Measurements from ENCODE around the gene USP2. TPM values are rescaled to one million over a fixed set of nuclear protein-coding genes. Genes with fewer than 3 reads are reported as not detected.

USP2 gene
- total and polyA plus RNA-seq, 2 donors (not counting 1 experiment from before 2014, with no cell fraction given): 0.66 to 2.3 TPM

DNA sequence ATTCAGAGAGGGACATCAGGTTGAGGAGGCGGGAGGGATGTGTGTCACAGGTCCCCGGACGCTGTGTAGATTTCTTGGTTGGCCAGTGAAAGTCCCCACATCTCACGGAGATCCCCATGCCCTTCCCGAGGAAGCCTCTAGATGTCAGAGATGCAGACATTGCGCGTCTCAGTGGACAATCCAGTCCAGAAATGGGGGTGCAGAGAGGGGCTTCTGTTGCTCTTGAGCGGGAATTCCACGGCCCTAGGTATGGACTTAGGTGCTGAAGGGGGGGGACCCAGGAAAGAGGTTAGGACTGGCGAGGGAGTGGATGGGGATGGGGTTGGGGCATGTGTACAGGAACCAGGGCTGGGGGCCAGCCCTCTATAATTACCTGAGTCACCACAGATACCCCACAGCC is 34.5 kb upstream of the USP2 start:
- H2AFZ ChIP-seq (ENCODE audit: low read length): no peak overlapping the region
- H3K9me3 ChIP-seq (ENCODE audit: control insufficient read depth, insufficient read depth, low read depth, low read length): no peaks in the 10 kb centered on the region
- no peaks in the 10 kb centered on the region for H4K20me1 ChIP-seq (ENCODE audit: control insufficient read depth, extremely low read depth, insufficient read depth, low read length)
- no peak for DNase-seq (ENCODE audit: low read depth in 2 of 2)
- no peak overlapping the region for H3K9ac ChIP-seq (ENCODE audit: insufficient read depth, low read length)
- TF ChIP-seq EZH2 (IDR thresholded peaks at IDR 0.05; ENCODE audit: low read length, missing control alignments): no peak
- TF ChIP-seq, protein P1, sequence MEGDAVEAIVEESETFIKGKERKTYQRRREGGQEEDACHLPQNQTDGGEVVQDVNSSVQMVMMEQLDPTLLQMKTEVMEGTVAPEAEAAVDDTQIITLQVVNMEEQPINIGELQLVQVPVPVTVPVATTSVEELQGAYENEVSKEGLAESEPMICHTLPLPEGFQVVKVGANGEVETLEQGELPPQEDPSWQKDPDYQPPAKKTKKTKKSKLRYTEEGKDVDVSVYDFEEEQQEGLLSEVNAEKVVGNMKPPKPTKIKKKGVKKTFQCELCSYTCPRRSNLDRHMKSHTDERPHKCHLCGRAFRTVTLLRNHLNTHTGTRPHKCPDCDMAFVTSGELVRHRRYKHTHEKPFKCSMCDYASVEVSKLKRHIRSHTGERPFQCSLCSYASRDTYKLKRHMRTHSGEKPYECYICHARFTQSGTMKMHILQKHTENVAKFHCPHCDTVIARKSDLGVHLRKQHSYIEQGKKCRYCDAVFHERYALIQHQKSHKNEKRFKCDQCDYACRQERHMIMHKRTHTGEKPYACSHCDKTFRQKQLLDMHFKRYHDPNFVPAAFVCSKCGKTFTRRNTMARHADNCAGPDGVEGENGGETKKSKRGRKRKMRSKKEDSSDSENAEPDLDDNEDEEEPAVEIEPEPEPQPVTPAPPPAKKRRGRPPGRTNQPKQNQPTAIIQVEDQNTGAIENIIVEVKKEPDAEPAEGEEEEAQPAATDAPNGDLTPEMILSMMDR (conservative IDR thresholded peaks at IDR 0.05 in 1 of 2, IDR thresholded peaks at IDR 0.05 in 1 of 2; ENCODE audit: low read depth in 1 of 2, low read length in 2 of 2): no peak
- no peaks in the 10 kb centered on the region for H3K27me3 ChIP-seq (ENCODE audit: control insufficient read depth, insufficient read depth, low read length)
- no peak overlapping the region for H3K4me3 ChIP-seq (replicated peaks in 1 of 4; ENCODE audit: control extremely low read depth in 1 of 4, insufficient read depth in 1 of 4, low read depth in 3 of 4, low read length in 4 of 4)
- H3K4me1 ChIP-seq (ENCODE audit: control insufficient read depth, extremely low read depth, insufficient read depth, low read length): peaks cover 18% of the 10 kb centered on the region
- H3K36me3 ChIP-seq (ENCODE audit: control insufficient read depth, insufficient read depth, low read length): peaks cover 16% of the 10 kb centered on the region
- H3K4me2 ChIP-seq (ENCODE audit: extremely low read depth, insufficient read depth, low read length): no peak overlapping the region
- H3K27ac ChIP-seq (ENCODE audit: insufficient read depth, low read length): no peak overlapping the region
- peaks cover 20% of the 10 kb centered on the region for H3K79me2 ChIP-seq (ENCODE audit: control insufficient read depth, insufficient read depth, low read length)

DNA sequence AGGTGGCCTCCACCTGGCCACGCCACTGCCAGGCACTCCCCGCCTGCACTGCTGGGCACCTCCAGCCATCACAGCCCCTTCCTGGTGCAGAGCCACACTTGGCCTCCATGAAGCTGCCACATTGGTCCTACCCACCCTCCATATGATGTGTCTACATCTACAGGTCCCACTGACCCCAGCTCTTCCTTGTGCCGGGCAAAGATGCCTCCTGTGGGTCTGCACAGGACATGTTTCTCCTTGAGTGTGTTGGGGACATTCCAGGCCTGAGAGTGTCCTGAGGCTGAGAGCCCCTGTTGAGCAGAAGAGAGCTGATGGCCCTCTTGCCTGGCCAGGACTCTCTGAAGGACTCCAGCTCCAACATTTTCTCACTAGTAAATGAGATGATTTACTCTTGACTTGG is 34.0 kb upstream of the USP2 start:
- Histone ChIP-seq H3K9ac (ENCODE audit: insufficient read depth, low read length) (no peak overlapping the region), H3K27ac (ENCODE audit: insufficient read depth, low read length) (no peak overlapping the region), H3K9me3 (ENCODE audit: control insufficient read depth, insufficient read depth, low read depth, low read length) (no peaks in the 10 kb centered on the region), H3K79me2 (ENCODE audit: control insufficient read depth, insufficient read depth, low read length) (peaks cover 15% of the 10 kb centered on the region), H3K36me3 (ENCODE audit: control insufficient read depth, insufficient read depth, low read length) (peaks cover 13% of the 10 kb centered on the region), H3K4me3 (replicated peaks in 1 of 4; ENCODE audit: control extremely low read depth in 1 of 4, insufficient read depth in 1 of 4, low read depth in 3 of 4, low read length in 4 of 4) (no peak overlapping the region), H4K20me1 (ENCODE audit: control insufficient read depth, extremely low read depth, insufficient read depth, low read length) (no peaks in the 10 kb centered on the region), H3K4me1 (ENCODE audit: control insufficient read depth, extremely low read depth, insufficient read depth, low read length) (peaks cover 18% of the 10 kb centered on the region), H3K4me2 (ENCODE audit: extremely low read depth, insufficient read depth, low read length) (no peak overlapping the region), H2AFZ (ENCODE audit: low read length) (no peak overlapping the region), H3K27me3 (ENCODE audit: control insufficient read depth, insufficient read depth, low read length) (peaks cover under 1% of the 10 kb centered on the region)
- no peak for DNase-seq (ENCODE audit: low read depth in 2 of 2)
- TF ChIP-seq, protein P1 (conservative IDR thresholded peaks at IDR 0.05 in 1 of 2, IDR thresholded peaks at IDR 0.05 in 1 of 2; ENCODE audit: low read depth in 1 of 2, low read length in 2 of 2): no peak
- TF ChIP-seq EZH2 (IDR thresholded peaks at IDR 0.05; ENCODE audit: low read length, missing control alignments): no peak

DNA sequence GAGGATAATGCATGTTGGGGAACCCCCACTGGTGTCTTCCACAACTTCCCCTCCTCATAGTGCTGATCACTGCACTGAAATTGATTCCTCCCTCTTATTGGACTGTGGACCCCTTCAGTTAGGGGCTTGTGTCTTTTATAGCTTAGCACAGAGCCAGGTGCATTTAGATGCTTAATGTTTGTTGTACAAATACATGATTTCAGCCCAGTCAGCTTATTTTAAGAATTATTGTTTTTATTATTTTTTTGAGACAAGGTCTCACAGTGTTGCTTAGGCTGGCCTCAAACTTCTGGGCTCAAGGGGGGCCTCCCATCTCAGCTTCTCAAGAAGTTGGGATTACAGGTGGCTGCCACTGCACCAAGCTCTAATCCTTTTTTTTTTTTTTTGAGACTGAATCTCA is 33.2 kb upstream of the USP2 start:
- peaks cover 18% of the 10 kb centered on the region for H3K4me1 ChIP-seq (ENCODE audit: control insufficient read depth, extremely low read depth, insufficient read depth, low read length)
- H3K27ac ChIP-seq (ENCODE audit: insufficient read depth, low read length): no peak overlapping the region
- H3K79me2 ChIP-seq (ENCODE audit: control insufficient read depth, insufficient read depth, low read length): peaks cover 8% of the 10 kb centered on the region
- H3K9me3 ChIP-seq (ENCODE audit: control insufficient read depth, insufficient read depth, low read depth, low read length): no peaks in the 10 kb centered on the region
- H3K4me2 ChIP-seq (ENCODE audit: extremely low read depth, insufficient read depth, low read length): no peak overlapping the region
- H3K36me3 ChIP-seq (ENCODE audit: control insufficient read depth, insufficient read depth, low read length): peaks cover 10% of the 10 kb centered on the region
- no peak overlapping the region for H3K4me3 ChIP-seq (replicated peaks in 1 of 4; ENCODE audit: control extremely low read depth in 1 of 4, insufficient read depth in 1 of 4, low read depth in 3 of 4, low read length in 4 of 4)
- no peak overlapping the region for H3K9ac ChIP-seq (ENCODE audit: insufficient read depth, low read length)
- no peaks in the 10 kb centered on the region for H4K20me1 ChIP-seq (ENCODE audit: control insufficient read depth, extremely low read depth, insufficient read depth, low read length)
- no peak for DNase-seq (ENCODE audit: low read depth in 2 of 2)
- no peak for TF ChIP-seq EZH2 (IDR thresholded peaks at IDR 0.05; ENCODE audit: low read length, missing control alignments)
- TF ChIP-seq, protein P1 (conservative IDR thresholded peaks at IDR 0.05 in 1 of 2, IDR thresholded peaks at IDR 0.05 in 1 of 2; ENCODE audit: low read depth in 1 of 2, low read length in 2 of 2): no peak
- H2AFZ ChIP-seq (ENCODE audit: low read length): no peak overlapping the region
- peaks cover 5% of the 10 kb centered on the region for H3K27me3 ChIP-seq (ENCODE audit: control insufficient read depth, insufficient read depth, low read length)
